ENCODE measurements around the gene CLEC20A.

- no peak for TF ChIP-seq CTCF (conservative IDR thresholded peaks at IDR 0.05; ENCODE audit: low read length)
- no peak for TF ChIP-seq EZH2phosphoT487 (IDR thresholded peaks at IDR 0.05; ENCODE audit: borderline replicate concordance)
Observed at GRCh38 chr1:178461701-178462100, 35.1 kb downstream of the CLEC20A start.
